Neural progenitor cell (in vitro differentiated cells): Measurements from ENCODE around the gene ABCA5.

Experiments
- EZH2 ChIP-seq: fragments of 200-600 bp; sonication (generic); IDR thresholded peaks from 2 replicates; pipeline ENCODE4 v1.6.1; 2017; ENCODE audit warnings: antibody characterized with exemption, mild to moderate bottlenecking, moderate library complexity
- EZH2phosphoT487 ChIP-seq: fragments of 200-600 bp; sonication (generic); IDR thresholded peaks from 2 replicates; pipeline ENCODE4 v1.6.1; 2017; ENCODE audit warnings: antibody characterized with exemption
- TF ChIP-seq, protein P1 (sequence below): fragments of 200-600 bp; sonication (generic); IDR thresholded peaks from 2 replicates; pipeline ENCODE4 v1.5.1; 2017; ENCODE audit warnings: antibody characterized with exemption, mild to moderate bottlenecking

DNA sequence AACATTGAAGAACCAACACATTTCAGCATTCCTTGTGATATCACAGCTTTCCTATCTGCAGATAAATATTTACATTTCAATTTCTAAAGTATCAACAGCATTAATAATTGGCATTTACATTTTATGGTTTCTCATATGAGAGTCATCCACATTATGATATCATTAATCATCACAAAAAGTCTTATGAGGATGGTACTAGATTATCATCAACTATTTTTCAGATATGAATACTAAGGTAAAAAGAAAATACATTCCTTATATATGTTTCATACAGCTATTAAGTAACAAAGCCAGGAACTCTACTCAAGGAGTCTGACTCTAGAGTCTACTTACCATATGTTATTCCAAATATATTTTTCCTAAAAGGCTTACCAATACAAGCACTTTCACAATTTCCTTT lies 40.7 kb downstream of the ABCA5 start:
- TF ChIP-seq, protein P1, sequence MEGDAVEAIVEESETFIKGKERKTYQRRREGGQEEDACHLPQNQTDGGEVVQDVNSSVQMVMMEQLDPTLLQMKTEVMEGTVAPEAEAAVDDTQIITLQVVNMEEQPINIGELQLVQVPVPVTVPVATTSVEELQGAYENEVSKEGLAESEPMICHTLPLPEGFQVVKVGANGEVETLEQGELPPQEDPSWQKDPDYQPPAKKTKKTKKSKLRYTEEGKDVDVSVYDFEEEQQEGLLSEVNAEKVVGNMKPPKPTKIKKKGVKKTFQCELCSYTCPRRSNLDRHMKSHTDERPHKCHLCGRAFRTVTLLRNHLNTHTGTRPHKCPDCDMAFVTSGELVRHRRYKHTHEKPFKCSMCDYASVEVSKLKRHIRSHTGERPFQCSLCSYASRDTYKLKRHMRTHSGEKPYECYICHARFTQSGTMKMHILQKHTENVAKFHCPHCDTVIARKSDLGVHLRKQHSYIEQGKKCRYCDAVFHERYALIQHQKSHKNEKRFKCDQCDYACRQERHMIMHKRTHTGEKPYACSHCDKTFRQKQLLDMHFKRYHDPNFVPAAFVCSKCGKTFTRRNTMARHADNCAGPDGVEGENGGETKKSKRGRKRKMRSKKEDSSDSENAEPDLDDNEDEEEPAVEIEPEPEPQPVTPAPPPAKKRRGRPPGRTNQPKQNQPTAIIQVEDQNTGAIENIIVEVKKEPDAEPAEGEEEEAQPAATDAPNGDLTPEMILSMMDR: no peak
- TF ChIP-seq EZH2: no peak
- no peak for TF ChIP-seq EZH2phosphoT487
